ENCODE results near the gene APH1A. TPM values are rescaled to one million over a fixed set of nuclear protein-coding genes. Genes with fewer than 3 reads are reported as not detected.

APH1A gene
- total and polyA plus RNA-seq, 2 of the 13 experiments (the other 11 are each of a cell fraction or from before 2014, with no cell fraction given), result 114 to 130 TPM

DNA sequence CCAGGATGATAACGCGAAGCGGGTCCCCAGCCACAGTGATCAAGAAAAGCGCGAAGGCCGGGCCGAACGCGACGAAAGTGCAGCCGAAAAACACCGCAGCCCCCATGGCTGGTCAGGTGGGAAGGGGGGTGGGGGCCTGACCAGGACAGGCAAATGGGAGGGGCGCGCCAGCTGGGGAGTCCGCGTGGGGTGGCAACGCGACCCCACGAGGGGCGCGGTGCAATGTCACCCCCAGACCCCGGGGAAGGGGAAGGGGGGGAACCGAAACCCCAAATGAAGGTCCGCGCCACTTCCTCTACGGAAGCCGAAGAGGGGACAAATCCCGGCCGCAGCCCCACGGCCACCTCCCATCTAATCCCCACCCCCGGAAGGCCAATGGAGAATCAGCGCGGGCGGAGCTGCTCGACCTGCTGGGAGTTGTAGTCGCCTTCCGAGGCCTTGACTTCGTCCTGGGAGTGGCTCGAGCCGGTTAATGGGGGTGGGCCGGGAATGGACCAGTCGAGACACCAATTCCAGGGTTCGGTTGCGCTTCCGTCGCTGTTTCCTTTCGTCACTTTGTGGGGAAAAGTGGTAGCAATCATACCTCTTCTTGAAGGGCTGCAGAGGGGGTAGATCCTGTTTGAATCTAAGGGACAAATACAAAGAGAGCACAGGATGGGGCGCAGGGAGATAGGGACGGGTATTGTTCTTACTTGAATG is at the start of gene APH1A (continued):
- TF ChIP-seq ZC3H4 (CRISPR knock-in tag; IDR thresholded peaks at IDR 0.05; ENCODE audit: borderline replicate concordance) (no peak), JUN (CRISPR knock-in tag; IDR thresholded peaks at IDR 0.05) (no peak), MBD4 (IDR thresholded peaks at IDR 0.05; ENCODE audit: borderline replicate concordance, low read length) (no peak), FOXA3 (CRISPR knock-in tag; IDR thresholded peaks at IDR 0.05) (0 out of 2 replicates have a peak, but pooled peaks have one; percentile 7), SUZ12 (IDR thresholded peaks at IDR 0.05; ENCODE audit: low read depth, low read length) (peak; percentile 57), GTF2F1 (IDR thresholded peaks at IDR 0.05; ENCODE audit: low read length) (no peak), EP300 (IDR thresholded peaks at IDR 0.05; ENCODE audit: low read depth in 2 of 2, low read length in 2 of 2) (no peak), EP300 (CRISPR knock-in tag; IDR thresholded peaks at IDR 0.05; ENCODE audit: borderline replicate concordance) (no peak), ZSCAN20 (CRISPR knock-in tag; IDR thresholded peaks at IDR 0.05; ENCODE audit: borderline replicate concordance) (no peak), ZFP82 (CRISPR knock-in tag; IDR thresholded peaks at IDR 0.05; ENCODE audit: borderline replicate concordance) (no peak), CENPT (CRISPR knock-in tag; IDR thresholded peaks at IDR 0.05; ENCODE audit: low read depth) (no peak), REL (CRISPR knock-in tag; conservative IDR thresholded peaks at IDR 0.05) (0 out of 2 replicates have a peak, but pooled peaks have one; percentile 29), STAT5B (CRISPR knock-in tag; IDR thresholded peaks at IDR 0.05) (0 out of 2 replicates have a peak, but pooled peaks have one; percentile 18), RBAK (CRISPR knock-in tag; IDR thresholded peaks at IDR 0.05) (no peak), BCL6 (CRISPR knock-in tag; IDR thresholded peaks at IDR 0.05) (no peak), ZNF136 (CRISPR knock-in tag; IDR thresholded peaks at IDR 0.05; ENCODE audit: low read depth) (no peak; the same call in 1 of the 2 replicates), ATF1 (CRISPR knock-in tag; IDR thresholded peaks at IDR 0.05) (peak; percentile 93), ATF7-NPFF (CRISPR knock-in tag; IDR thresholded peaks at IDR 0.05; ENCODE audit: low read depth) (no peak), TEAD3 (CRISPR knock-in tag; optimal IDR thresholded peaks at IDR 0.05; ENCODE audit: borderline replicate concordance) (peak; percentile 55), GZF1 (CRISPR knock-in tag; IDR thresholded peaks at IDR 0.05) (no peak), SRF (IDR thresholded peaks at IDR 0.05; ENCODE audit: low read depth, low read length) (no peak)
- TF ChIP-seq, protein P1, sequence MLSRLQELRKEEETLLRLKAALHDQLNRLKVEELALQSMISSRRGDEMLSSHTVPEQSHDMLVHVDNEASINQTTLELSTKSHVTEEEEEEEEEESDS (CRISPR knock-in tag; IDR thresholded peaks at IDR 0.05; ENCODE audit: borderline replicate concordance), result no peak
- TF ChIP-seq, protein P2, sequence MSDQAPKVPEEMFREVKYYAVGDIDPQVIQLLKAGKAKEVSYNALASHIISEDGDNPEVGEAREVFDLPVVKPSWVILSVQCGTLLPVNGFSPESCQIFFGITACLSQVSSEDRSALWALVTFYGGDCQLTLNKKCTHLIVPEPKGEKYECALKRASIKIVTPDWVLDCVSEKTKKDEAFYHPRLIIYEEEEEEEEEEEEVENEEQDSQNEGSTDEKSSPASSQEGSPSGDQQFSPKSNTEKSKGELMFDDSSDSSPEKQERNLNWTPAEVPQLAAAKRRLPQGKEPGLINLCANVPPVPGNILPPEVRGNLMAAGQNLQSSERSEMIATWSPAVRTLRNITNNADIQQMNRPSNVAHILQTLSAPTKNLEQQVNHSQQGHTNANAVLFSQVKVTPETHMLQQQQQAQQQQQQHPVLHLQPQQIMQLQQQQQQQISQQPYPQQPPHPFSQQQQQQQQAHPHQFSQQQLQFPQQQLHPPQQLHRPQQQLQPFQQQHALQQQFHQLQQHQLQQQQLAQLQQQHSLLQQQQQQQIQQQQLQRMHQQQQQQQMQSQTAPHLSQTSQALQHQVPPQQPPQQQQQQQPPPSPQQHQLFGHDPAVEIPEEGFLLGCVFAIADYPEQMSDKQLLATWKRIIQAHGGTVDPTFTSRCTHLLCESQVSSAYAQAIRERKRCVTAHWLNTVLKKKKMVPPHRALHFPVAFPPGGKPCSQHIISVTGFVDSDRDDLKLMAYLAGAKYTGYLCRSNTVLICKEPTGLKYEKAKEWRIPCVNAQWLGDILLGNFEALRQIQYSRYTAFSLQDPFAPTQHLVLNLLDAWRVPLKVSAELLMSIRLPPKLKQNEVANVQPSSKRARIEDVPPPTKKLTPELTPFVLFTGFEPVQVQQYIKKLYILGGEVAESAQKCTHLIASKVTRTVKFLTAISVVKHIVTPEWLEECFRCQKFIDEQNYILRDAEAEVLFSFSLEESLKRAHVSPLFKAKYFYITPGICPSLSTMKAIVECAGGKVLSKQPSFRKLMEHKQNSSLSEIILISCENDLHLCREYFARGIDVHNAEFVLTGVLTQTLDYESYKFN (CRISPR knock-in tag; conservative IDR thresholded peaks at IDR 0.05), result no peak
- TF ChIP-seq, protein P3, sequence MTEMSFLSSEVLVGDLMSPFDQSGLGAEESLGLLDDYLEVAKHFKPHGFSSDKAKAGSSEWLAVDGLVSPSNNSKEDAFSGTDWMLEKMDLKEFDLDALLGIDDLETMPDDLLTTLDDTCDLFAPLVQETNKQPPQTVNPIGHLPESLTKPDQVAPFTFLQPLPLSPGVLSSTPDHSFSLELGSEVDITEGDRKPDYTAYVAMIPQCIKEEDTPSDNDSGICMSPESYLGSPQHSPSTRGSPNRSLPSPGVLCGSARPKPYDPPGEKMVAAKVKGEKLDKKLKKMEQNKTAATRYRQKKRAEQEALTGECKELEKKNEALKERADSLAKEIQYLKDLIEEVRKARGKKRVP (CRISPR knock-in tag; IDR thresholded peaks at IDR 0.05), result peak in 1 of 2 experiments; percentile 39; a peak in 1 of 4 replicates
- TF ChIP-seq, protein P4, sequence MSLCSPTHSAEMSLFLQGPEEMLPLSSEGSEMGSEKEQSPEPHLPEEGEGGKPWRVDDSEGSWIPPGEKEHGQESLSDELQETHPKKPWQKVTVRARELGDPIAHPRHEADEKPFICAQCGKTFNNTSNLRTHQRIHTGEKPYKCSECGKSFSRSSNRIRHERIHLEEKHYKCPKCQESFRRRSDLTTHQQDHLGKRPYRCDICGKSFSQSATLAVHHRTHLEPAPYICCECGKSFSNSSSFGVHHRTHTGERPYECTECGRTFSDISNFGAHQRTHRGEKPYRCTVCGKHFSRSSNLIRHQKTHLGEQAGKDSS (CRISPR knock-in tag; IDR thresholded peaks at IDR 0.05; ENCODE audit: borderline replicate concordance, low read depth), result no peak

Data from HepG2 (cell line).